Kidney (tissue), 14 donors: Measurements from ENCODE around the gene BEND6. TPM values are rescaled to one million over a fixed set of nuclear protein-coding genes. Genes with fewer than 3 reads are reported as not detected.
"Not testable (repeated sequence)": the region's sequence is repeated elsewhere in the genome, so short reads cannot be mapped to it uniquely, and the experiment has no call there.

Source experiments
- DNase-seq, 5 donors: peaks; one replicate each; pipeline ENCODE4 v3.0.0-alpha.2; 2013 to 2020
- FAIRE-seq: peaks from 2 replicates; lab custom pipeline; 2012; peaks lifted over from hg19 to GRCh38; lab: Jason Lieb, UNC
- H3K27ac ChIP-seq, 2 donors: one replicate each; pipeline ENCODE4 v1.7.0; 2013; ENCODE audit warnings: low read depth in 2 of 2, low read length in 2 of 2, inconsistent platforms in 1 of 2
- H3K27me3 ChIP-seq: one replicate; pipeline ENCODE4 v1.7.1; 2013; ENCODE audit warnings: low read length, inconsistent platforms; ENCODE audit not compliant: control insufficient read depth, insufficient read depth
- H3K36me3 ChIP-seq, 3 donors: one replicate each; pipeline versions ENCODE4 v1.7.0 to v1.7.1; 2013; ENCODE audit warnings: low read length in 3 of 3, control low read depth in 1 of 3, inconsistent platforms in 1 of 3; ENCODE audit not compliant: insufficient read depth in 3 of 3, control insufficient read depth in 2 of 3
- H3K4me1 ChIP-seq, 3 donors: one replicate each; pipeline versions ENCODE4 v1.7.0 to v1.7.1; 2013; ENCODE audit warnings: low read length in 3 of 3, inconsistent platforms in 1 of 3, low read depth in 1 of 3; ENCODE audit not compliant: control insufficient read depth in 2 of 3, insufficient read depth in 2 of 3
- H3K4me3 ChIP-seq, 3 donors: one replicate each; pipeline versions ENCODE4 v1.7.0 to v1.8.1; 2013; ENCODE audit warnings: low read length in 3 of 3, control low read depth in 1 of 3, inconsistent platforms in 1 of 3
- H3K9ac ChIP-seq, 3 donors: one replicate each; pipeline versions ENCODE4 v1.7.0 to v1.7.1; 2013; ENCODE audit warnings: low read length in 3 of 3, control low read depth in 1 of 3, inconsistent platforms in 1 of 3
- H3K9me3 ChIP-seq, 3 donors: one replicate each; pipeline versions ENCODE4 v1.7.0 to v1.7.1; 2013; ENCODE audit warnings: low read length in 3 of 3, control low read depth in 1 of 3, inconsistent platforms in 1 of 3; ENCODE audit not compliant: control insufficient read depth in 2 of 3, insufficient read depth in 1 of 3
- CTCF ChIP-seq: IDR thresholded peaks from 3 replicates; pipeline ENCODE4 v1.5.1; 2012; ENCODE audit warnings: mild to moderate bottlenecking, moderate library complexity, borderline replicate concordance; ENCODE audit not compliant: insufficient read depth; ENCODE audit errors: extremely low read depth
- intact Hi-C: fragments of 100-400 bp; cut with DNase I; formaldehyde crosslinking; loops from one replicate; pipeline ENCODE4 v1.11.1; 2022
- polyA plus RNA-seq: library from polyadenylated mRNA; stranded (reverse); fragments of 350-450 nt; fragmentation: Illumina TruSeq; extraction: RNeasy Lipid Tissue Mini Kit (QIAGEN cat#74804); gene quantifications from one replicate; pipeline ENCODE4 v1.2.3, GENCODE V29; 2014; ENCODE audit warnings: low read depth, low replicate concordance; ENCODE audit not compliant: insufficient read depth
- total RNA-seq: library from RNA; stranded (reverse); fragmentation: NEBNext Ultra II Directional; extraction: Animal tissue kit (Norgen Biotek cat#: 25700); gene quantifications from one replicate; pipeline ENCODE4 v1.2.1, GENCODE V29; 2021
- donor health status: control.
- donor health status: control.
- donor health status: control.
- donor health status: control.
- donor health status: control.
- donor health status: DM: yes; HTN: yes; CAD: no.
- donor health status: Normal renal cell carcinoma (clear cell type).

The BEND6 gene
- total and polyA plus RNA-seq, 2 donors from 2014 or later, result 0.72 to 0.86 TPM

GRCh38 chr6:57047859-57048258 is 93.0 kb downstream of the BEND6 start:
- H3K9me3 ChIP-seq, FAIRE-seq, H3K9ac ChIP-seq, H3K36me3 ChIP-seq, intact Hi-C loops, H3K27me3 ChIP-seq, H3K4me1 ChIP-seq, H3K27ac ChIP-seq: not testable (repeated sequence)
- H3K4me3 ChIP-seq, result peak overlapping the region in 1 of 3 donors; percentile 11
- peak in 1 of 5 donors; percentile 13 for DNase-seq

GRCh38 chr6:57048577-57048976 is 93.7 kb downstream of the BEND6 start:
- Histone ChIP-seq H3K9ac (no peak overlapping the region), H3K27ac (no peak overlapping the region), H3K4me1 (no peaks in the 10 kb centered on the region), H3K27me3 (no peaks in the 10 kb centered on the region), H3K9me3 (peaks cover 0 to 2% (median 0%) of the 10 kb centered on the region in 3 donors), H3K4me3 (no peak overlapping the region), H3K36me3 (peaks cover 0 to 9% (median 6%) of the 10 kb centered on the region in 3 donors)
- DNase-seq (no peak), FAIRE-seq (no peak)
- intact Hi-C loops, result no loop called here
- no peak for TF ChIP-seq CTCF

- Histone ChIP-seq H3K27ac (no peak overlapping the region), H3K9me3 (no peaks in the 10 kb centered on the region), H3K9ac (no peak overlapping the region), H3K36me3 (peaks cover 0 to 4% (median 2%) of the 10 kb centered on the region in 3 donors), H3K4me1 (no peaks in the 10 kb centered on the region), H3K4me3 (no peak overlapping the region), H3K27me3 (no peaks in the 10 kb centered on the region)
- DNase-seq (no peak), FAIRE-seq (no peak)
- intact Hi-C loops, result no loop called here
- TF ChIP-seq CTCF, result no peak
Observed at GRCh38 chr6:57063847-57064246, 108.9 kb downstream of the BEND6 start.

GRCh38 chr6:57064809-57065208 is 109.9 kb downstream of the BEND6 start:
- no peaks in the 10 kb centered on the region for H3K4me1 ChIP-seq
- H3K27me3 ChIP-seq, result no peaks in the 10 kb centered on the region
- TF ChIP-seq CTCF, result no peak
- H3K36me3 ChIP-seq, result peaks cover 0 to 2% (median 0%) of the 10 kb centered on the region in 3 donors
- FAIRE-seq, result no peak
- no peak for DNase-seq
- no peaks in the 10 kb centered on the region for H3K9me3 ChIP-seq
- no peak overlapping the region for H3K9ac ChIP-seq
- H3K4me3 ChIP-seq, result no peak overlapping the region
- intact Hi-C loops, result no loop called here
- H3K27ac ChIP-seq, result no peak overlapping the region
